Stimulated activated naive CD8-positive, alpha-beta T cell treated with anti-CD3 and anti-CD28 coated beads, Interleukin-15, amount 100 ng/mL, for 72 hours (primary cell): ENCODE measurements around the gene SLC35A3.
A peak's percentile ranks its signal among the peaks of the same experiment; 100 is the strongest.
"Not testable (repeated sequence)": the region's sequence is repeated elsewhere in the genome, so short reads cannot be mapped to it uniquely, and the experiment has no call there.

Source experiments
- ATAC-seq: fragments of 150-1000 bp; cut with Tn5 transposase; 2 replicates; pipeline ENCODE4 v1.10.0; 2021; ENCODE audit warnings: mild to moderate bottlenecking, moderate library complexity
- DNase-seq, 2 donors: peaks; one replicate each; pipeline ENCODE4 v3.0.0; 2021 to 2022
- H3K27ac Mint-ChIP-seq, 2 donors: one replicate each; pipeline ENCODE4 v1.8.0; 2022; ENCODE audit warnings: mild to moderate bottlenecking in 2 of 2, mixed read lengths in 2 of 2, moderate library complexity in 2 of 2
- H3K27me3 Mint-ChIP-seq: one replicate; pipeline ENCODE4 v1.8.0; 2022; ENCODE audit warnings: mixed read lengths
- H3K4me1 Mint-ChIP-seq: one replicate; pipeline ENCODE4 v1.8.0; 2022; ENCODE audit warnings: mild to moderate bottlenecking, mixed read lengths
- H3K4me3 Mint-ChIP-seq, 2 donors: one replicate each; pipeline ENCODE4 v1.8.0; 2022; ENCODE audit warnings: mild to moderate bottlenecking in 2 of 2, mixed read lengths in 2 of 2, moderate library complexity in 1 of 2
- H3K9me3 Mint-ChIP-seq, 2 donors: one replicate each; pipeline ENCODE4 v1.8.0; 2022; ENCODE audit warnings: mixed read lengths in 2 of 2

Gene SLC35A3

DNA sequence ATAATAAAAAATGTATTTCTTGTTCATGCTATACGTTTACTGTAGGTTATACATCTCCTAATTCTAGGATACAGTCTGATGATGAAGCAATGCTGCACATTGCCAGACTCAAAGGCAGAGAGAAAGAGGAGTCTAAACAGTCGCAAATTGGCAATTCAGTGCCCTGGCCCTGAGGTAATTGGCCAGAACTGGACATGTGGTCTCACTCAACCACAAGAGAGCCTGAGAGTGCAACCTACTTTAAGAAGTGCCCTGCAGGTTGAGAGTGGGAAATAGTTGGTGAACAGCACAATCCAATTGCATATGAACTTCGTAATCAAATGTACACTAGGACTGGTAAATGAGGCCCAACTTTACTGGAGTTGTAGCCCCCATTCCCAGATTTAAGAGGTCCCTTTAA lies 5.0 kb upstream of the SLC35A3 start:
- DNase-seq, result no peak
- H3K4me3 Mint-ChIP-seq, result no peak overlapping the region
- H3K4me1 Mint-ChIP-seq, result peaks cover 13% of the 10 kb centered on the region
- H3K27me3 Mint-ChIP-seq, result no peaks in the 10 kb centered on the region
- H3K9me3 Mint-ChIP-seq, result no peaks in the 10 kb centered on the region
- no peak for ATAC-seq
- no peak overlapping the region for H3K27ac Mint-ChIP-seq

DNA sequence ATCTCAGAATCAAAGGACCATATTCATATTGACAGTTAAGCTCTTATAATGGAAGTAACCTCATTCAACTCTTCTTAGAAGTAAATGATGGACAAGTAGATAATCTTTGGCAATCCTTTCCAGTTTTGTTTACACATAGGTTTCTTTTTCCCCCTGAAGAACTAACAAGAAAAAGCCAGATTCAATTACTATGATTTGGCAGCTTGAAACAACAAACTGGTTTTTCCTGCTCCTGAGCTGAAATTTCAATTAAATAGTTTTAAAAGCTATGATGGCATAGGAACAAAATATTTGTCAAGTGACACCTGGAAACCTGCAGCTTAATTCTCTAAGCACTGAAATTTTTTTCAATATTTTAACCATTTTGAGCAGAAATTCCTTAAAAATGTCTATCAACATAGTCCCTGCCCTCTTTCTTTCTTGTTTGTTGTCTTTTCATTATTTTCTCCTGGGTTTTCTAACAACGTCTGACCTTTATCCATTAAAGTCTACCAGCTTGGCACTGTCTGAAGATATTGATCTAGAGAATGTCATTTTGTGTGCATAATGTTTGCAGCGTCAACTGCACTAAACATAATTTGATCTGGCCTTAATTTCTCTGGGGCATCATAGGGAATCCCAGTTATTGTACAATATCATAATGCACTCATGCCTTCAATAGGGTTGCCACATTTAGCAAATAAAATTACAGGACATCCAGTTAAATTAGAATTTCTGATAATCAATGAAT lies 4.0 kb upstream of the SLC35A3 start:
- Mint-ChIP-seq H3K4me3 (no peak overlapping the region), H3K9me3 (no peaks in the 10 kb centered on the region), H3K27ac (no peak overlapping the region), H3K4me1 (peaks cover 15% of the 10 kb centered on the region), H3K27me3 (no peaks in the 10 kb centered on the region)
- no peak for DNase-seq
- no peak for ATAC-seq

DNA sequence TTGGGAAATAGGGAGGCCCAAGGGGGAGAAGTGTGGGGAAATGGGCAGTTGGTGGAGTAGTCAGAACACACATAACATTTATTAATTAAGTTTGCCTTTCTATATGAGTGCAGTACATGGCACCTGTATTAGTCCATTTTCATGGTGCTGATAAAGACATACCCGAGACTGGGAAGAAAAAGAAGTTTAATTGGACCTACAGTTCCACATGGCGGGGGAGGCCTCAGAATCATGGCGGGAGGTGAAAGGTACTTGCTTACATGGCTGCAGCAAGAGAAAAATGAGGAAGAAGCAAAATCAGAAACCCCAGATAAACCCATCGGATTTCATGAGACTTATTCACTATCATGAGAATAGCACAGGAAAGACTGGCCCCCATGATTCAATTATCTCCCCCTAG lies 1.6 kb upstream of the SLC35A3 start:
- Mint-ChIP-seq H3K4me1 (peaks cover 32% of the 10 kb centered on the region), H3K27ac (no peak overlapping the region), H3K9me3 (no peaks in the 10 kb centered on the region), H3K27me3 (no peaks in the 10 kb centered on the region), H3K4me3 (peak overlapping the region; percentile 9 to 58)
- ATAC-seq, result no peak
- DNase-seq, result no peak

DNA sequence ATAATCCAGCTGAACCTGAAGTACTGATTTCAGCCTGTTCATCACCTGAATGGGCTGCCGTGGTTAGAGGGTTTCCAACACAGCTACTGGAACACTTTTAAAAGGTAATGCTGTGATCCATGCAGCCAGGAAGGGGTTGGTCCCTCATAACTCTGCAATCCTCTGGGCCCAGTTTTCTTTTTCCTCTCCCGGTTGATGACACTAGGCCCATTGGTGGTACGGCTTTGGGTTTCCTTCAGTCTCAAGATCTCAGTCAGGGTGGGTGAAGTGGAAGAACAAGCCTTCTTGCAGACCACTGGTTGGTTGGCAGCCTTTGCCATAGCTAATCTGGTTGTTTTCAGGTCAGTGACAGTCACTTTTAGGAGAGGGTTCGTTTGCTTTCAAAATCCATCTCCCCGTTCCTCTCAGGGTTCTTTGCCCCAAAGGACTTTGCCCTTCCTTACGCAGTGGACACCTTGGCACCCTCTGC lies 502 bp upstream of the SLC35A3 start:
- H3K4me1 Mint-ChIP-seq, result peaks cover 32% of the 10 kb centered on the region
- peak; percentile 15 for ATAC-seq

DNA sequence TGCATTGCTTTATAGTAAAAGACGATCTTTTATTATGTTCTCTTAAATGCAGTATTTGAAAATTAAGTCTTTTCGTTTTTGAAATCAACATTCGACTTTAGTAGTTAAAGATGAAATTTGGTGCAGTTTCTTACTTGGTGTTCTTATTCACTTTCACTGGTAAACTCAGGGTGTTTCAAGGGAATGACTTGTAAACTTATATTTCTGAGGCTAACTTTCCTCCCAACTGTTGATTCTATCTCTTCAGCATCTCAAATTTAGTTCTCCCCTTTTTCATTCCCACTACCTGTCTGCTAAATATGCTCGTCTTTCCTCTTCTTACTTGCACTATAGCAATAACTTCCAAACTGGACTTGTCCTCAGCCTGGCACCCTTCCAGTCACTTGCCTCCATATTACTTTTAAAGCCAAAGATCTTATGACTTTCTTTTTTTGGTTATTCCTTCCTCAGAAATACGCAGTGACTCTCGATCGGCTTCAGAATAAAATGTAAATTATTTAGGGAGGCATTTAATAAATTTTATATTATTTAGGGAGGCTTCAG lies 988 bp downstream of the SLC35A3 start:
- H3K27me3 Mint-ChIP-seq, result no peaks in the 10 kb centered on the region
- no peak for ATAC-seq
- peak overlapping the region; percentile 3 to 94 for H3K27ac Mint-ChIP-seq
- DNase-seq, result no peak
- peak overlapping the region; percentile 95 to 99 for H3K4me3 Mint-ChIP-seq
- peaks cover 32% of the 10 kb centered on the region for H3K4me1 Mint-ChIP-seq
- H3K9me3 Mint-ChIP-seq, result no peaks in the 10 kb centered on the region

More for the DNA sequence above, 502 bp upstream of the SLC35A3 start:
- Mint-ChIP-seq H3K4me3 (peak overlapping the region; percentile 95 to 99), H3K27me3 (no peaks in the 10 kb centered on the region), H3K9me3 (no peaks in the 10 kb centered on the region), H3K27ac (peak overlapping the region; percentile 81 to 82)
- no peak for DNase-seq

DNA sequence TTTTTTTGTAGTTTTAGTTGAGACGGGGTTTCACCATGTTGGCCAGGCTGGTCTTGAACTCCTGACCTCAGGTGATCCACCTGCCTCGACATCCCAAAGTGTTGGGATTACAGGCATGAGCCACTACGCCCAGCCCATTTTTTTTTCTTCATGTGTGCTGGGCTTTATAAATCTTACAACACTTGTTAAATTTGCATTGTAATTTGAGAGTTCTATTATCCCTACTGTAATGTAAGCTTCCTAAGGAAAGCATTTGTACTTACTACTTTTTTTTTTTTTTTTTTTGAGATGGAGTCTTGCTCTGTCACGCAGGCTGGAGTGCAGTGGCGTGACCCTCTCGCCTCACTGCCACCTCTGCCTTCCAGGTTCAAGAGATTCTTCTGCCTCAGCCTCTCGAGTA lies 2.3 kb downstream of the SLC35A3 start:
- H3K9me3 Mint-ChIP-seq, H3K27ac Mint-ChIP-seq, ATAC-seq, H3K27me3 Mint-ChIP-seq, DNase-seq: not testable (repeated sequence)
- Mint-ChIP-seq H3K4me1 (peaks cover 32% of the 10 kb centered on the region), H3K4me3 (peak overlapping the region in 1 of 2 donors; percentile 51)

DNA sequence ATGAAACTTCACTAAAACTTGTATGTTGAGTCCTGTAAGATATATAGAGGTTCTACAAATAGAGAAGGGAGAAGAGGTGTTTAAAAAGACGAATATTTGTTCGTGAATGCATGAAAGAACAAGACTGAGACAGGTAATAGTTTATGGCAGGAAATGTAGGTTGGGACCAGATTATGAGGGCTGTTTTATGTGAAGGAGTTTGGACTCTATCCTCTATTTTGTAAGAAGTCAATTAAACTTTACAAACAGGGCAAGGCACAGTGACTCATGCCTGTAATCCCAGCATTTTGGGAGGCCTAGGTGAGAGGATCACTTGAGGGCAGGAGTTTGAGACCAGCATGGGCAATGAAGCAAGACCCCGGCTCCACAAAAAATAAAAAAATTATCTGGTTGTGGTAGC lies 5.7 kb downstream of the SLC35A3 start:
- Mint-ChIP-seq H3K4me3 (no peak overlapping the region), H3K27ac (no peak overlapping the region), H3K9me3 (no peaks in the 10 kb centered on the region), H3K27me3 (no peaks in the 10 kb centered on the region), H3K4me1 (peaks cover 19% of the 10 kb centered on the region)
- ATAC-seq (no peak), DNase-seq (no peak)

DNA sequence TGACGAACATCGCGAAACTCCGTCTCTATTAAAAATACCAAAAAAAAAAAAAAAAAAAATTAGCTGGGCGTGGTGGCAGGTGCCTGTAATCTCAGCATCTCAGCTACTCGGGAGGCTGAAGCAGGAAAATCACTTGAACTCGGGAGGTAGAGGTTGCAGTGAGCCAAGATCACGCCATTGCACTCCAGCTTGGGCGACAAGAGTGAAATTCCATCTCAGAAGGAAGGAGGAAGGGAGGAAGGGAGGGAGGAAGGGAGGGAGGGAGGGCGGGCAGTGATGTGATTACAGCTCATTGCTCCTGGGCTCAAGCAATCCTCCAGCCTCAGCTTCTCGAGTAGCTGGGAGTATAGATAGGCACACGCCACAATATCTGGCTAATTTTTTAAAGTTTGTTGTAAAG lies 7.5 kb downstream of the SLC35A3 start:
- H3K27me3 Mint-ChIP-seq, DNase-seq, H3K4me3 Mint-ChIP-seq, H3K9me3 Mint-ChIP-seq, H3K4me1 Mint-ChIP-seq, ATAC-seq: not testable (repeated sequence)
- peak overlapping the region in 1 of 2 donors; percentile 12 for H3K27ac Mint-ChIP-seq

DNA sequence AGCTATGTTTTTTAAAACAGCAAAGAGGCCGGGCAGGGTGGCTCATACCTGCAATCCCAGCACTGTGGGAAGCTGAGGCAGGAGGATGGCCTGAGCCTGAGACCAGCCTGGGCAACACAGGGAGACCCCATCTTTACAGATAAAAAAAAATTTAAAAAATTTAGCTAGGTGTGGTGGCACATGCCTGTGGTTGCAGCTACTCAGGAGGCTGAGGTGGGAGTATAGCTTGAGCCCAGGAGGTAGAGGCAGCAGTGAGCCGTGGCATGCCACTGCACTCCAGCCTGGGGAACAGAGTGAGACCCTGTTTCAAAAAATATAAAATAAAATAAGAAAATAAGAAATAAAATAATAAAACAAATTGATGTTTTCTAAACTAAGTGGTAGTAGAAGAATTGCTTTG lies 8.4 kb downstream of the SLC35A3 start:
- Mint-ChIP-seq H3K4me3 (no peak overlapping the region), H3K27me3 (no peaks in the 10 kb centered on the region), H3K4me1 (no peaks in the 10 kb centered on the region), H3K9me3 (no peaks in the 10 kb centered on the region), H3K27ac (no peak overlapping the region)
- no peak for ATAC-seq
- DNase-seq, result no peak

DNA sequence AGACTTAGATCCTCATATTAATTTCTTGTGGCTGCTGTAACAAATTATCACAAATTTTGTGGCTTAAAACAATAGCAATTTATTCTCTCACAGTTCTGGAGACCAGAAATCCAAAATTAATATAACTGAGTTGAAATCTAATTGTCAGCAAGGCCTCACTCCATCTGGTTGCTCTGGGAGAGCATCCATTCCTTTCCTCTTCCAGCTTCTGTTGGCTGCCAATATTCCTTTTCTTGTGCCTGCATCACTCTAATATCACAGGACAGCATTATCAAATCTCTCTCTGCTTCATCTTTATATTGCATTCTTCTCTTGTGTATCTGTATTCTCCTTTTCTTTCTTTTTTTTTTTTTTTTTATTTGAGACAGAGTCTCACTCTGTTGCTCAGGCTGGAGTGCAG lies 9.3 kb downstream of the SLC35A3 start:
- no peaks in the 10 kb centered on the region for H3K27me3 Mint-ChIP-seq
- ATAC-seq (no peak), DNase-seq (no peak)
- H3K9me3 Mint-ChIP-seq, result no peaks in the 10 kb centered on the region
- no peaks in the 10 kb centered on the region for H3K4me1 Mint-ChIP-seq
- H3K4me3 Mint-ChIP-seq, result no peak overlapping the region
- H3K27ac Mint-ChIP-seq, result no peak overlapping the region

DNA sequence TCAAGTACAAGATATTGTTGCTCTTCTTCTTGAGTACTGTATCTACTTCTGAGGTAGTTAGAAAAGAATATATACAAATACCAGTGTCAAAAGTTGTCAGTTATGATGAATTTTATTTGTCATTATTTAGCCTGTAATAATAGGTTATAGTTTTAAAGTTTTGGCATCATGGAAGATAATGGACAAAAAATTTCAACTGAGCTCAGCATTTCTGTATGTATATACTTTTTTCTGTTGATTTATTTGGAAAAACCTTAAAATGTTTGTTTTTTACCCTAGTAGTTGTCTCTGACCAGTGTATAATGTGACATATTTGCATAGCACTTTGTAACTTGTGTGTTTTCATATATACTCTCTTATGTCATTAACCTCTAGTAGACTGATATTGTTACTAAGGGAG lies 11.1 kb downstream of the SLC35A3 start:
- Mint-ChIP-seq H3K27ac (no peak overlapping the region), H3K4me3 (no peak overlapping the region), H3K4me1 (peaks cover 7% of the 10 kb centered on the region), H3K9me3 (peaks cover 0 to 7% of the 10 kb centered on the region in 2 donors), H3K27me3 (no peaks in the 10 kb centered on the region)
- no peak for DNase-seq
- no peak for ATAC-seq

DNA sequence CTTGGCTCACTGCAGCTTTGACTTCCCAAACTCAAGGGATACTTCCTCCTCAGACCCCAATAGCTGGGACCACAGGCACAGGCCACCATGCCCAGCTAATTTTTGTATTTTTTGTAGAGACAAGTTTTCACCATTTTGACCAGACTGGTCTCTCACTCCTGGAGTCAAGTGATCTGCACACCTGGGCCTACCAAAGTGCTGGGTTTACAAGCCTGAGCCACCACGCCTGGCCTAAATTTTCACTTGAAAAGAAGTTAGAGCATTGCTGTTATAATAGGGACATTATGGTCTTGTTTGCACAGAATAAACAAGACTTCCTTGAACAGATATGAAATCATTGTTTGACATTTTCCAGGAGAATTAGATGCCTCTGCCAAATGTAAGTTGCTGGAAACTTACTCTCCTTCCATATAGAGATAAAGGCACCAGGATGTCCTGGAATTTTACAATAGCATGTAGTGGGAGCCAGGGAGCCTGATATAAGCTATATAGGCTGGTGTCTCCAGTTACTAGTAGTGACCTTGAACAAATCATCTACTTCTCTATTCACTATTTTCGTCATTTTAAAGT lies 16.9 kb downstream of the SLC35A3 start:
- H3K27me3 Mint-ChIP-seq, result no peaks in the 10 kb centered on the region

DNA sequence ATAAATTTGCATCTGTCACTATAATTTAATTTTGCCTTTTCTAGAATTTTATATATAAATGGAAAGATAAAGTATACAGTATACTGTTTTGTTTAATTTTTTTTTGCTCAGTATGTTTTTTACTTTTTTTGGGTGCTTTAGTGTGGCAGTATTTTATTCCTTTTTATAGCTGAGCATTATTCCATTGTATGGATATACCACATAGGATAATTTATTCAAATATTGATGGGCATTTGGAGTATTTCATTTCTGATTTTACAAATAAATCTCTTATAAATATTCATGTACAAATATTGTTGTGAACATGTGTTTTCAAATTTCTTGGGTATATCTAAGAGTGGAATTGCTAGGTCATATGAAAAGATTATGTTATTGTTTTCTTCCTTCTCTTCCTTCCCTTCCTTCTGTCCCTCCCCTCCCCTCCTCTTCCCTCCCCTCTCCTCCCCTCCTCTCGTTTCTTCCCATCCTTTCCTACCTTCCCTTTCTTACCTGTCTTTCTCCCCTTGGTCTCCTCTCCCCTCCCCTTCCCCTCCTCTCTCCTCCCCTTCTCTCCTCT lies 18.5 kb downstream of the SLC35A3 start:
- H3K9me3 Mint-ChIP-seq, result peaks cover 3 to 13% of the 10 kb centered on the region in 2 donors
- DNase-seq (no peak), ATAC-seq (no peak)
- H3K27me3 Mint-ChIP-seq, result no peaks in the 10 kb centered on the region
- no peak overlapping the region for H3K4me3 Mint-ChIP-seq
- no peak overlapping the region for H3K27ac Mint-ChIP-seq
- H3K4me1 Mint-ChIP-seq, result peaks cover 14% of the 10 kb centered on the region

More for the DNA sequence above, 16.9 kb downstream of the SLC35A3 start:
- no peak for ATAC-seq
- peaks cover 3 to 10% of the 10 kb centered on the region in 2 donors for H3K9me3 Mint-ChIP-seq
- peaks cover 7% of the 10 kb centered on the region for H3K4me1 Mint-ChIP-seq
- no peak overlapping the region for H3K4me3 Mint-ChIP-seq
- DNase-seq, result no peak
- no peak overlapping the region for H3K27ac Mint-ChIP-seq

DNA sequence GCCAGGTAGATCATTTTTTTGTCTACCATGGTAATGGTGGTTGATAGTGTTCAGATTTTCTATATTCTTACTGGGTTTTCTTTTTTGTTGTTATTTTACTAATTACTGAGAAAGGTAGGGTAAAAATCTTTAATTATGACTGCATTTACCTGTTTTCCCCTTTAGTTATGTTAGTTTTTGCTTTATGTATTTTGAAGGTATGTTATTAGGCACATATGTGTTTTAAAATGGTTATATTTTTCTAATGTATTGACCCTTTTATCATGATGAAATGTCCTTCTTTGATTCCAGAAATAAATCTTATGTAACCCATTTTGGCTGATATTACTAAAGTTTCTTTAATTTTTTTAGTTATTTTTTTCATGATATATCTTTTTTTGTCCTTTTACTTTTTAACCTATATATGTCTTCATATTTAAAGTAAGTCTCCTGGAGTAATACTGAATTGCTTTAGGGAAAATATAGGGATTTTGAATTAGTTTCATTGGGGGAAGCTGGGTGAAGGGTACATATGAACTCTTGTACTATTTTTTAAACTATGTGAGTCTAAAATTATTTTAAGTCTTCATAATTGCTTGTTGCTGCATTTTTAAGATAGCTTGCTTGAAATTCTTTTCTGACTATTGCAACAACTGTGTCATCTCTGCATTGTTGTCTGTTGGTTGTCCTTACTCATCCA lies 22.4 kb downstream of the SLC35A3 start:
- peaks cover 3 to 6% of the 10 kb centered on the region in 2 donors for H3K9me3 Mint-ChIP-seq
- H3K4me3 Mint-ChIP-seq, result no peak overlapping the region
- peaks cover 9% of the 10 kb centered on the region for H3K4me1 Mint-ChIP-seq
- DNase-seq (no peak), ATAC-seq (no peak)
- H3K27me3 Mint-ChIP-seq, result no peaks in the 10 kb centered on the region
- no peak overlapping the region for H3K27ac Mint-ChIP-seq

DNA sequence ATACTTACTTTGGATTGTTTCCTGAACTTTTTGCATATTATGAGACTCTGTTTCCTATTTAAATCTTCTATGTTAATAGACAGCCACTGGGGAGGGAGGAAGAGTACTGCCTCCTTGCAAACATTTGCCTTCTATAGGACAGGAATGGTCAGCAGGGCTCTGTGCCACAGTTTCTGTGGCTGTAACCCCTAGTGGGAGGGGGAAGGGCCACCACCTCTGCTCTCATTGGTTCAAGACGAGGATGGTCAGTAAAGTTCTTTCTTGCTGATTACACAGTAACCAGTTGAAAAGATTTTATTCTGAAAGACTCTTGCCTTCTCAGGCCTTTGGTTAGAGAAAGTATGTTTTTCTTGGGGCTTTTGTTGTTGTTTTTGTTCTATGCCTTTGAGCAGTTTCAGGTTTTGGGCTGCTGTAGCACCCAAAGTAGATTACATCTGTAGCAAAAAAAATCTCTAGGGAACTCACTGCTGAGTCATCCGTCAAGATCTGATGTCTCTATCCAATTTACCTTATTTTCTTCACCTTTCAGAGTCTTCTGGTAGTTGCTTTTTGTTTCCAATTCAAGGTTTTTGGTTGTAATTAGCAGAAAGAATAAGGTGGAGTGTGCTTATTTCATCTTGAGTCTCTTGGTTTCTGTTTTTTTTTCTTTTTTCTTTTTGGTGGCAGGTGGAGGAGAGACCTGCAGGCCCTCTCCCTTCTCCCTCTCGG lies 23.1 kb downstream of the SLC35A3 start:
- peaks cover 9% of the 10 kb centered on the region for H3K4me1 Mint-ChIP-seq
- no peaks in the 10 kb centered on the region for H3K27me3 Mint-ChIP-seq
- H3K4me3 Mint-ChIP-seq, result no peak overlapping the region
- H3K27ac Mint-ChIP-seq, result no peak overlapping the region
- peaks cover 3 to 6% of the 10 kb centered on the region in 2 donors for H3K9me3 Mint-ChIP-seq
- ATAC-seq, result no peak
- no peak for DNase-seq
